Common myeloid progenitor, CD34-positive (primary cell): ENCODE results near the gene CDH12.
"Not testable (repeated sequence)": the region's sequence is repeated elsewhere in the genome, so short reads cannot be mapped to it uniquely, and the experiment has no call there.

Experiments
- CTCF ChIA-PET: fragments of 350-600 bp; sonication (Branson Sonifier 250); formaldehyde crosslinking; loops from one replicate; lab custom pipeline; 2021; ENCODE audit warnings: antibody characterized with exemption; lab: Charles Lee
- POLR2A ChIA-PET: fragments of 350-600 bp; sonication (Branson Sonifier 250); formaldehyde crosslinking; loops from one replicate; lab custom pipeline; 2021; ENCODE audit warnings: antibody characterized with exemption; lab: Charles Lee
- DNase-seq, 3 donors: peaks; one replicate each; pipeline versions ENCODE4 v3.0.0 to v3.0.0-alpha.2; 2013
- H3K27ac ChIP-seq, 2 experiments: 1 replicate in 1 of 2; 2 replicates in 1 of 2; pipeline ENCODE4 v1.7.0; 2013; ENCODE audit warnings: inconsistent platforms in 2 of 2, low read length in 2 of 2, mild to moderate bottlenecking in 2 of 2, low read depth in 1 of 2, moderate library complexity in 1 of 2; ENCODE audit not compliant: severe bottlenecking in 2 of 2, insufficient read depth in 1 of 2, poor library complexity in 1 of 2
- H3K27me3 ChIP-seq, 5 experiments: replicated peaks in 2 of 5; 1 replicate in 3 of 5; 2 replicates in 2 of 5; pipeline versions ENCODE4 v1.6.1 to v1.7.0; 2013; ENCODE audit warnings: low read length in 4 of 5, mild to moderate bottlenecking in 2 of 5, moderate library complexity in 2 of 5, inconsistent platforms in 1 of 5; ENCODE audit not compliant: insufficient read depth in 5 of 5, control insufficient read depth in 4 of 5
- H3K36me3 ChIP-seq, 4 experiments: 1 replicate in 2 of 4; 2 replicates in 2 of 4; pipeline versions ENCODE4 v1.6.1 to v1.7.0; 2013; ENCODE audit warnings: low read length in 3 of 4, control low read depth in 1 of 4, mild to moderate bottlenecking in 1 of 4; ENCODE audit not compliant: control insufficient read depth in 4 of 4, insufficient read depth in 4 of 4
- H3K4me1 ChIP-seq, 4 experiments: 1 replicate in 3 of 4; 2 replicates in 1 of 4; pipeline versions ENCODE4 v1.6.1 to v1.7.1; 2013; ENCODE audit warnings: low read length in 3 of 4, mild to moderate bottlenecking in 3 of 4, control low read depth in 1 of 4, inconsistent platforms in 1 of 4, moderate library complexity in 1 of 4; ENCODE audit not compliant: control insufficient read depth in 4 of 4, insufficient read depth in 4 of 4; ENCODE audit errors: control extremely low read depth in 1 of 4
- H3K4me3 ChIP-seq, 7 experiments: 1 replicate in 4 of 7; 2 replicates in 3 of 7; pipeline versions ENCODE4 v1.5.1 to v1.7.0; 2013; ENCODE audit warnings: mild to moderate bottlenecking in 7 of 7, low read length in 6 of 7, moderate library complexity in 6 of 7, inconsistent platforms in 2 of 7, low read depth in 2 of 7, control low read depth in 1 of 7; ENCODE audit not compliant: insufficient read depth in 4 of 7, control insufficient read depth in 1 of 7; ENCODE audit errors: extremely low read depth in 1 of 7
- H3K9me3 ChIP-seq, 5 experiments: 1 replicate in 4 of 5; 2 replicates in 1 of 5; pipeline versions ENCODE4 v1.6.1 to v1.7.1; 2013; ENCODE audit warnings: low read length in 4 of 5, mild to moderate bottlenecking in 2 of 5, inconsistent platforms in 1 of 5, low read depth in 1 of 5, moderate library complexity in 1 of 5; ENCODE audit not compliant: control insufficient read depth in 4 of 5, insufficient read depth in 2 of 5; ENCODE audit errors: control extremely low read depth in 1 of 5
- WGBS: methylation state at CpG from one replicate; pipeline ENCODE4 v1.1.5; 2013; ENCODE audit not compliant: insufficient coverage; 5-methylcytosine and 5-hydroxymethylcytosine counted together

CDH12 gene

DNA sequence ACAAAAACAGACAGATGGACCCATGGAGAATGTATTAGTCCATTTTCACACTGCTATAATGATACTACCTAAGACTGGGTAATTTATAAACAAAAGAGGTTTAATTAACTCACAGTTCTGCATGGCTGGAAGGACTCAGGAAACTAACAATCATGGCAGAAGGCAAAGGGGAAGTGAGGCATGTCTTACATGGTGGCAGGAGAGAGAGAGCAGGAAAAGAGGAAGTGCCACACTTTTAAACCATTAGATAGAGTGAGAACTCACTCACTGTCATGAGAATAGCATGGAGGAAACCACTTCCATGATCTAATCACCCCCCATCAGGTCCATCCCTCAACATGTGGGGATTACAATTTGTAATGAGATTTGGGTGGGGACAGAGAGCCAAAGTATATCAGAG is 808.9 kb downstream of the CDH12 start:
- peak in 1 of 3 donors; percentile 1 for DNase-seq
- POLR2A ChIA-PET = no interaction called here

DNA sequence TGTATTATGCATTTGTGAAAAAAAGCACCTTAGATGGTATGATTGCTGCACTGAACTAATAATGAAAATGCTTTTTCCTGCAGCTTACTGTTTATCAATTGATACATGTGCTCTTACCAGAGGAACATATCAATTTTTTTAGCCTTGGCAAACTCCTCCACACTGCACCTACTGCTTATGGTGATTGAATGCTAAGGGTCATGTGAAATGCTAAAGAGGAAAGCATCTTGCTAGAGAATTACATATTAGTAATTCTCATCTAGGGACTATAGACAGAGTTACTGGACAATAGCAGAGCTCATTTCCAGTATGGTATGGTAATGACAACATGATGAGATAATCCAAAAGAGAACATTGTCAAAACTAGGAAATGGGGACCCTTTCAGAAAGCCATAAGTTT is 817.1 kb downstream of the CDH12 start:
- POLR2A ChIA-PET = no interaction called here
- H3K4me1 ChIP-seq = no peaks in the 10 kb centered on the region
- H3K27me3 ChIP-seq = no peaks in the 10 kb centered on the region
- DNase-seq = no peak
- CTCF ChIA-PET = no interaction called here
- peaks cover 0 to 1% (median 0%) of the 10 kb centered on the region in 5 experiments for H3K9me3 ChIP-seq
- no peak overlapping the region for H3K27ac ChIP-seq
- no peak overlapping the region for H3K4me3 ChIP-seq
- H3K36me3 ChIP-seq = no peaks in the 10 kb centered on the region

More for the DNA sequence above, 808.9 kb downstream of the CDH12 start:
- Histone ChIP-seq H3K4me3 (no peak overlapping the region), H3K27ac (no peak overlapping the region), H3K36me3 (no peaks in the 10 kb centered on the region), H3K27me3 (no peaks in the 10 kb centered on the region), H3K4me1 (no peaks in the 10 kb centered on the region), H3K9me3 (peaks cover 0 to 4% (median 1%) of the 10 kb centered on the region in 5 experiments)
- CTCF ChIA-PET = interaction anchor here (1.3 kb wide), 1 partner anchor 9 kb away, joined by 4 read pairs; no protein-coding TSS in a partner anchor

DNA sequence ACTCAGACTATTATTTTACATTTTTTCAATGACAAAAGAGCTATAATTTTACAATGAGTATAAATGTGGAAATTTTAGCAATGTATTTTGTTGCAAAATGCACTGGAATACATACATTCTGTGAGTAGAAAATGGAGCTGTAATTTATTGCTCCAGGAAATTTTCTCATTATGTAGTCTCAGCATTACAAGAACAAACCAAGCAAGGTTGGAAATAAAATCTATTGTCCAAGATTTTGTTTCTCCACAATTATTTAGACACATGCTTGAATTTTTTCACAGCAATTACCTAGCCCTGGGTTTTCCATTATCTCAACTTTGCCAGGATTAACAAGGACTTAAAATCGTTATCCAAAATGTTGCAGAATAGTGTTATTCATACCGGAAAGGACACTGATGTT is 820.1 kb downstream of the CDH12 start:
- ChIA-PET POLR2A (no interaction called here), CTCF (no interaction called here)
- H3K4me1 ChIP-seq = no peaks in the 10 kb centered on the region
- H3K9me3 ChIP-seq = no peaks in the 10 kb centered on the region
- H3K27ac ChIP-seq = no peak overlapping the region
- H3K27me3 ChIP-seq = no peaks in the 10 kb centered on the region
- no peak overlapping the region for H3K4me3 ChIP-seq
- no CpG with 5 or more reads among the region's 2 CpGs for WGBS
- no peak for DNase-seq
- H3K36me3 ChIP-seq = no peaks in the 10 kb centered on the region

GRCh38 chr5:22023784-22024183 is 829.4 kb downstream of the CDH12 start:
- no peak overlapping the region for H3K4me3 ChIP-seq
- H3K4me1 ChIP-seq = no peaks in the 10 kb centered on the region
- no peak for DNase-seq
- POLR2A ChIA-PET = no interaction called here
- no peak overlapping the region for H3K27ac ChIP-seq
- H3K27me3 ChIP-seq = no peaks in the 10 kb centered on the region
- whole genome bisulfite sequencing = no CpG with 5 or more reads among the region's 1 CpG
- H3K36me3 ChIP-seq = no peaks in the 10 kb centered on the region
- CTCF ChIA-PET = no interaction called here
- no peaks in the 10 kb centered on the region for H3K9me3 ChIP-seq

DNA sequence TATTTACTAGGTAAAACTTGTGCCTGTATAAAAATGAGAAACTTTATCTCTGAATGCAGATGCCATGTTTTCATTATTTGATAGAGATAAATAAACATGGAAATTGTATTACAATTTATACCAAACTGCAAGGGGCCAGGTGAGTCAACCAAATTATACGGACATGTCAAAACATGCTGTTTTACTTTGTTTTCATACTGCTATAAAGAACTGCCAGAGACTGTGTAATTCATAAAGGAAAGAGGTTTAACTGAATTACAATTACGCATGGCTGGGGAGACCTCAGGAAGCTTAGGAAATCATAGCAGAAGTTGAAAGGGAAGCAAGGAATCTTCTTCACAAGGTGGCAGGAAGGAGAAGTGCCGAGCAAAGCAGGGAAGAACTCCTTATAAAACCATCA is 840.3 kb downstream of the CDH12 start:
- POLR2A ChIA-PET = not testable (repeated sequence)

GRCh38 chr5:22010808-22011207 is 842.3 kb downstream of the CDH12 start:
- H3K4me1 ChIP-seq, DNase-seq, CTCF ChIA-PET, H3K36me3 ChIP-seq, H3K27ac ChIP-seq, POLR2A ChIA-PET, H3K4me3 ChIP-seq, H3K27me3 ChIP-seq, H3K9me3 ChIP-seq: not testable (repeated sequence)
- WGBS = no CpG with 5 or more reads among the region's 4 CpGs

More for the DNA sequence above, 840.3 kb downstream of the CDH12 start:
- 100% methylated on average over 1 of the region's 3 CpGs for WGBS
- H3K27ac ChIP-seq, H3K27me3 ChIP-seq, CTCF ChIA-PET, H3K4me1 ChIP-seq, H3K4me3 ChIP-seq, DNase-seq, H3K36me3 ChIP-seq, H3K9me3 ChIP-seq: not testable (repeated sequence)

GRCh38 chr5:22001097-22001496 is 852.0 kb downstream of the CDH12 start:
- H3K4me1 ChIP-seq, H3K27ac ChIP-seq, H3K27me3 ChIP-seq, H3K36me3 ChIP-seq, CTCF ChIA-PET, POLR2A ChIA-PET, H3K9me3 ChIP-seq, H3K4me3 ChIP-seq, DNase-seq: not testable (repeated sequence)
- no CpG with 5 or more reads among the region's 2 CpGs for WGBS
